ENCODE results near the gene IL17RB.

DNA sequence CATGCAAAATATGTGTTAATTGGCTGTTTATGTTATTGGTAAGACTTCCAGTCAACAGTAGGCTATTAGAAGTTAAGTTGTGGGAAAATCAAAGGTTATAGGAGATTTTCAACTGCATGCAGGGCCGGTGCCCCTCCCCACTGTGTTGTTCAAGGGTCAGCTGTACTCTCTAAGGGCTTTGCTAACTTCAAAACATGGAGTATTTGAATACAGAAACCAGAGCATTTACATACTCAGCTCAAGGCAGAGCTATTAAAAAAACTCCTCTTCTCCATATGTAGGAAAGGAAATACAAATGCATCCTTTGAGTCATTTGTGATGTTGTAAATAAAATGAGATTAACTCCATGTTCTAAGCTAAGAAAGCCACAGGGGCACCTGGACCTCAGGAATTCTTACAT, 16.8 kb downstream of the IL17RB start:
- TF ChIP-seq EZH2 (IDR thresholded peaks at IDR 0.05; ENCODE audit: insufficient read depth, poor library complexity, severe bottlenecking) (no peak), EZH2phosphoT487 (IDR thresholded peaks at IDR 0.05; ENCODE audit: insufficient read depth, low read depth) (no peak)

All from GM23248 (cell line).